ENCODE data around the gene CSMD2.

DNA sequence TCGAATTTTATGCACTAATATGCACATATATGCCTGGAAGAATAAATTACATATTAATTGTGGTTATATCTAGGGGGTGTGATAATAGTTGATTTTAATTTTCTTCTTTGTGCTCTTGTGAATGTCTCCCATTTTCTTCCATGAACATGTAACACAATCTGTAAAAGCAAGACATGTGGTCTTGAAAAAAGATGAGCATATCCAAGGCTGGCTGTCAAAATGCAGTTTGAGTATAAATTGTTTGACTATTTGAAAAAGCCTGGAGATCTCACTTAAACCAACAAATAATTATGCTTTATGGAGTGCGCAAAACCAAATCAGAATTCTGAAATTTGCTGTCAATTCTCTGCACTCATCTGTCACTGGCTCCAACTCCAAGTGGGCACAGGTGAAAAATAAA, 157.3 kb downstream of the CSMD2 start:
- TF ChIP-seq, protein P1, sequence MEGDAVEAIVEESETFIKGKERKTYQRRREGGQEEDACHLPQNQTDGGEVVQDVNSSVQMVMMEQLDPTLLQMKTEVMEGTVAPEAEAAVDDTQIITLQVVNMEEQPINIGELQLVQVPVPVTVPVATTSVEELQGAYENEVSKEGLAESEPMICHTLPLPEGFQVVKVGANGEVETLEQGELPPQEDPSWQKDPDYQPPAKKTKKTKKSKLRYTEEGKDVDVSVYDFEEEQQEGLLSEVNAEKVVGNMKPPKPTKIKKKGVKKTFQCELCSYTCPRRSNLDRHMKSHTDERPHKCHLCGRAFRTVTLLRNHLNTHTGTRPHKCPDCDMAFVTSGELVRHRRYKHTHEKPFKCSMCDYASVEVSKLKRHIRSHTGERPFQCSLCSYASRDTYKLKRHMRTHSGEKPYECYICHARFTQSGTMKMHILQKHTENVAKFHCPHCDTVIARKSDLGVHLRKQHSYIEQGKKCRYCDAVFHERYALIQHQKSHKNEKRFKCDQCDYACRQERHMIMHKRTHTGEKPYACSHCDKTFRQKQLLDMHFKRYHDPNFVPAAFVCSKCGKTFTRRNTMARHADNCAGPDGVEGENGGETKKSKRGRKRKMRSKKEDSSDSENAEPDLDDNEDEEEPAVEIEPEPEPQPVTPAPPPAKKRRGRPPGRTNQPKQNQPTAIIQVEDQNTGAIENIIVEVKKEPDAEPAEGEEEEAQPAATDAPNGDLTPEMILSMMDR (IDR thresholded peaks at IDR 0.05), result no peak
- no peak for TF ChIP-seq EZH2phosphoT487 (IDR thresholded peaks at IDR 0.05)
- no peak for TF ChIP-seq EZH2 (IDR thresholded peaks at IDR 0.05)

Data from neural progenitor cell (in vitro differentiated cells).